Measurements from ENCODE around the gene RIT2. TPM values are rescaled to one million over a fixed set of nuclear protein-coding genes. Genes with fewer than 3 reads are reported as not detected.
A peak's percentile ranks its signal among the peaks of the same experiment; 100 is the strongest.

Gene RIT2
- total and polyA plus RNA-seq, 7 donors: not detected

DNA sequence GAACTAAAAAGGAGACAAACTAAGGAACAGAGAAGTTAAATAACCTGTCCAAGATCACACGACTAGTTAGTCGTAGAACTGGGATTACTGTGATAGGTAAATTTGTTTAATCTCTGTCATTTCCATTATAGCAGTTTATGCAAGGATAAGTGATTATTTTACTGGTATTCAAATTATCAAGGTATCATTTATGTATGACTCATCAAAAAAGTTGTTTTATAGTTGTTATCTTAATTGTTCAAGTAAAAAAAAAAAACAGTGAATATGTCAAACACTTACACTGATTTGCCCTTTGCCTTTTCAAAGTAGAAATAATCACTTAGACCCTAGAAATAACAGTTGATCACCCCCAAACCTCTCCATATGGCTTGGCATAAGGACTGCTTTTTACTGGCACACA is 173.6 kb downstream of the RIT2 start:
- Histone ChIP-seq H3K9me3 (no peaks in the 10 kb centered on the region), H3K36me3 (ENCODE audit: insufficient read depth in 1 of 2, low read depth in 1 of 2) (no peaks in the 10 kb centered on the region), H3K27me3 (ENCODE audit: insufficient read depth in 3 of 3, low read length in 2 of 3) (no peaks in the 10 kb centered on the region), H3K27ac (no peak overlapping the region), H3K4me3 (no peak overlapping the region), H3K4me1 (no peaks in the 10 kb centered on the region)
- DNase-seq: no peak
- WGBS, 3 donors: 86 to 93% (median 86%) methylated on average over 2 of the region's 2 CpGs
- intact Hi-C loops (cut with DNase I): no loop called here
- no peak for ATAC-seq
- TF ChIP-seq, protein P1, sequence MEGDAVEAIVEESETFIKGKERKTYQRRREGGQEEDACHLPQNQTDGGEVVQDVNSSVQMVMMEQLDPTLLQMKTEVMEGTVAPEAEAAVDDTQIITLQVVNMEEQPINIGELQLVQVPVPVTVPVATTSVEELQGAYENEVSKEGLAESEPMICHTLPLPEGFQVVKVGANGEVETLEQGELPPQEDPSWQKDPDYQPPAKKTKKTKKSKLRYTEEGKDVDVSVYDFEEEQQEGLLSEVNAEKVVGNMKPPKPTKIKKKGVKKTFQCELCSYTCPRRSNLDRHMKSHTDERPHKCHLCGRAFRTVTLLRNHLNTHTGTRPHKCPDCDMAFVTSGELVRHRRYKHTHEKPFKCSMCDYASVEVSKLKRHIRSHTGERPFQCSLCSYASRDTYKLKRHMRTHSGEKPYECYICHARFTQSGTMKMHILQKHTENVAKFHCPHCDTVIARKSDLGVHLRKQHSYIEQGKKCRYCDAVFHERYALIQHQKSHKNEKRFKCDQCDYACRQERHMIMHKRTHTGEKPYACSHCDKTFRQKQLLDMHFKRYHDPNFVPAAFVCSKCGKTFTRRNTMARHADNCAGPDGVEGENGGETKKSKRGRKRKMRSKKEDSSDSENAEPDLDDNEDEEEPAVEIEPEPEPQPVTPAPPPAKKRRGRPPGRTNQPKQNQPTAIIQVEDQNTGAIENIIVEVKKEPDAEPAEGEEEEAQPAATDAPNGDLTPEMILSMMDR (IDR thresholded peaks at IDR 0.05): no peak

- WGBS, 3 donors: 85 to 89% (median 87%) methylated on average over 2 of the region's 2 CpGs
Observed at GRCh38 chr18:42941021-42941420, 174.5 kb downstream of the RIT2 start.

GRCh38 chr18:42937436-42937835 is 178.0 kb downstream of the RIT2 start:
- no peaks in the 10 kb centered on the region for H3K9me3 ChIP-seq
- WGBS, 3 donors: 90 to 94% (median 90%) methylated on average over 2 of the region's 2 CpGs
- no peaks in the 10 kb centered on the region for H3K36me3 ChIP-seq (ENCODE audit: insufficient read depth in 1 of 2, low read depth in 1 of 2)
- no peaks in the 10 kb centered on the region for H3K4me1 ChIP-seq
- no peaks in the 10 kb centered on the region for H3K27me3 ChIP-seq (ENCODE audit: insufficient read depth in 3 of 3, low read length in 2 of 3)
- intact Hi-C loops (cut with DNase I): no loop called here
- TF ChIP-seq, protein P1 (IDR thresholded peaks at IDR 0.05): no peak
- H3K27ac ChIP-seq: no peak overlapping the region
- DNase-seq: no peak
- H3K4me3 ChIP-seq: no peak overlapping the region
- no peak for ATAC-seq

More at GRCh38 chr18:42941021-42941420, 174.5 kb downstream of the RIT2 start:
- DNase-seq (no peak), ATAC-seq (no peak)
- Histone ChIP-seq H3K4me3 (no peak overlapping the region), H3K4me1 (no peaks in the 10 kb centered on the region), H3K27ac (no peak overlapping the region), H3K36me3 (ENCODE audit: insufficient read depth in 1 of 2, low read depth in 1 of 2) (no peaks in the 10 kb centered on the region), H3K27me3 (ENCODE audit: insufficient read depth in 3 of 3, low read length in 2 of 3) (no peaks in the 10 kb centered on the region), H3K9me3 (no peaks in the 10 kb centered on the region)
- TF ChIP-seq, protein P1 (IDR thresholded peaks at IDR 0.05): no peak
- intact Hi-C loops (cut with DNase I): no loop called here

GRCh38 chr18:42936289-42936688 is 179.2 kb downstream of the RIT2 start:
- H3K4me3 ChIP-seq: no peak overlapping the region
- H3K36me3 ChIP-seq (ENCODE audit: insufficient read depth in 1 of 2, low read depth in 1 of 2): no peaks in the 10 kb centered on the region
- no peak overlapping the region for H3K27ac ChIP-seq
- TF ChIP-seq, protein P1 (IDR thresholded peaks at IDR 0.05): no peak
- ATAC-seq (no peak), DNase-seq (no peak)
- H3K4me1 ChIP-seq: no peaks in the 10 kb centered on the region
- WGBS, 3 donors: 48 to 67% (median 50%) methylated on average over 2 of the region's 2 CpGs
- H3K9me3 ChIP-seq: no peaks in the 10 kb centered on the region
- H3K27me3 ChIP-seq (ENCODE audit: insufficient read depth in 3 of 3, low read length in 2 of 3): no peaks in the 10 kb centered on the region
- intact Hi-C loops (cut with DNase I): no loop called here

DNA sequence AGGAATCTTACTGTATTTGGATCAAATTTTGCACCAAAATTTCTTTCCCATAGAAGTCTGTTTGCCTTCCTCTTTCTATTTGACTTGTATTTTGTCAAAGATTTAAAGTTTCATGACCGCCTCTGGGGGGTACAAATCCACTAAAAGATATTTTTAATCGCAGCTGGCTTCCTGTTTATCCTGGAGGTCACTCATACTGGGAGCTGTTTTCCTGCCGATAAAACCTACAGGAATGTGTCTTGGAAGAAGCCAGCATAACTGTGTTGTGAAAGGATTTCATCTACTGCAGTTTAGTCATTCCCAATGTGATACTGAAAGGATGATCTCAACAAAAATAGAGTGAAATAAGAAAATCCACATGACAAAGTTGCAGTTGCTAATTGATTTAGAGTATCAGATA is 184.0 kb downstream of the RIT2 start:
- intact Hi-C loops (cut with DNase I): no loop called here
- 6 to 13% (median 8%) methylated on average over 3 of the region's 3 CpGs for WGBS, 3 donors
- no peaks in the 10 kb centered on the region for H3K9me3 ChIP-seq
- no peaks in the 10 kb centered on the region for H3K27me3 ChIP-seq (ENCODE audit: insufficient read depth in 3 of 3, low read length in 2 of 3)
- H3K27ac ChIP-seq: peak overlapping the region; percentile 30
- H3K4me3 ChIP-seq: no peak overlapping the region
- DNase-seq (no peak), ATAC-seq (peak in 1 of 4 donors; percentile 45)
- TF ChIP-seq, protein P1 (IDR thresholded peaks at IDR 0.05): no peak
- no peaks in the 10 kb centered on the region for H3K4me1 ChIP-seq
- no peaks in the 10 kb centered on the region for H3K36me3 ChIP-seq (ENCODE audit: insufficient read depth in 1 of 2, low read depth in 1 of 2)

Data from psoas muscle (tissue), 8 donors.